GM23338 (cell line): ENCODE measurements around the gene TMEM242.

ENCODE experiments used
- CREB1 ChIP-seq: fragments of 250-450 bp; sonication (Bioruptor Pico); IDR thresholded peaks from 2 replicates; pipeline ENCODE4 v1.5.0; 2020; ENCODE audit warnings: low read depth, mild to moderate bottlenecking, moderate library complexity
- EZH2 ChIP-seq: fragments of 200-600 bp; sonication (generic); IDR thresholded peaks from one replicate; pipeline ENCODE4 v1.8.0; 2017; ENCODE audit warnings: antibody characterized with exemption, mild to moderate bottlenecking, low read depth; ENCODE audit not compliant: unreplicated experiment
- EZH2phosphoT487 ChIP-seq: fragments of 200-600 bp; sonication (generic); IDR thresholded peaks from one replicate; pipeline ENCODE4 v1.8.1; 2018; ENCODE audit warnings: antibody characterized with exemption; ENCODE audit not compliant: unreplicated experiment
- NANOG ChIP-seq: IDR thresholded peaks from 2 replicates; pipeline ENCODE4 v1.6.1; 2016; ENCODE audit warnings: antibody characterized with exemption, borderline replicate concordance
- POLR2AphosphoS5 ChIP-seq: IDR thresholded peaks from 2 replicates; pipeline ENCODE4 v1.6.1; 2016; ENCODE audit warnings: antibody characterized with exemption, low read depth
- REST ChIP-seq: IDR thresholded peaks from one replicate; pipeline ENCODE4 v1.6.1; 2018; ENCODE audit warnings: antibody characterized with exemption; ENCODE audit not compliant: unreplicated experiment
- ZNF331 ChIP-seq: fragments of 250-450 bp; sonication (Bioruptor Pico); IDR thresholded peaks from 2 replicates; pipeline ENCODE4 v1.5.0; 2020; ENCODE audit warnings: low read depth, mild to moderate bottlenecking, moderate library complexity
- TF ChIP-seq, protein P1 (sequence below), 2 experiments: fragments of 200-600 bp in 1 of 2; sonication (generic) in 1 of 2; conservative IDR thresholded peaks; 2 replicates each; pipeline versions ENCODE4 v1.5.1 to v1.6.1; 2016 to 2017; ENCODE audit warnings: antibody characterized with exemption in 2 of 2, low read depth in 2 of 2, mild to moderate bottlenecking in 2 of 2, moderate library complexity in 1 of 2
- TF ChIP-seq, protein P2 (sequence below): IDR thresholded peaks from 2 replicates; pipeline ENCODE4 v1.6.1; 2016; ENCODE audit warnings: antibody characterized with exemption

GRCh38 chr6:157300436-157300835, 22.9 kb downstream of the TMEM242 start:
- TF ChIP-seq, protein P1, sequence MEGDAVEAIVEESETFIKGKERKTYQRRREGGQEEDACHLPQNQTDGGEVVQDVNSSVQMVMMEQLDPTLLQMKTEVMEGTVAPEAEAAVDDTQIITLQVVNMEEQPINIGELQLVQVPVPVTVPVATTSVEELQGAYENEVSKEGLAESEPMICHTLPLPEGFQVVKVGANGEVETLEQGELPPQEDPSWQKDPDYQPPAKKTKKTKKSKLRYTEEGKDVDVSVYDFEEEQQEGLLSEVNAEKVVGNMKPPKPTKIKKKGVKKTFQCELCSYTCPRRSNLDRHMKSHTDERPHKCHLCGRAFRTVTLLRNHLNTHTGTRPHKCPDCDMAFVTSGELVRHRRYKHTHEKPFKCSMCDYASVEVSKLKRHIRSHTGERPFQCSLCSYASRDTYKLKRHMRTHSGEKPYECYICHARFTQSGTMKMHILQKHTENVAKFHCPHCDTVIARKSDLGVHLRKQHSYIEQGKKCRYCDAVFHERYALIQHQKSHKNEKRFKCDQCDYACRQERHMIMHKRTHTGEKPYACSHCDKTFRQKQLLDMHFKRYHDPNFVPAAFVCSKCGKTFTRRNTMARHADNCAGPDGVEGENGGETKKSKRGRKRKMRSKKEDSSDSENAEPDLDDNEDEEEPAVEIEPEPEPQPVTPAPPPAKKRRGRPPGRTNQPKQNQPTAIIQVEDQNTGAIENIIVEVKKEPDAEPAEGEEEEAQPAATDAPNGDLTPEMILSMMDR (conservative IDR thresholded peaks at IDR 0.05; ENCODE audit: low read depth in 2 of 2), result no peak
- TF ChIP-seq REST (no peak), EZH2 (no peak), POLR2AphosphoS5 (no peak), EZH2phosphoT487 (no peak), NANOG (no peak), ZNF331 (CRISPR knock-in tag) (no peak), CREB1 (CRISPR knock-in tag) (no peak)
- TF ChIP-seq, protein P2, sequence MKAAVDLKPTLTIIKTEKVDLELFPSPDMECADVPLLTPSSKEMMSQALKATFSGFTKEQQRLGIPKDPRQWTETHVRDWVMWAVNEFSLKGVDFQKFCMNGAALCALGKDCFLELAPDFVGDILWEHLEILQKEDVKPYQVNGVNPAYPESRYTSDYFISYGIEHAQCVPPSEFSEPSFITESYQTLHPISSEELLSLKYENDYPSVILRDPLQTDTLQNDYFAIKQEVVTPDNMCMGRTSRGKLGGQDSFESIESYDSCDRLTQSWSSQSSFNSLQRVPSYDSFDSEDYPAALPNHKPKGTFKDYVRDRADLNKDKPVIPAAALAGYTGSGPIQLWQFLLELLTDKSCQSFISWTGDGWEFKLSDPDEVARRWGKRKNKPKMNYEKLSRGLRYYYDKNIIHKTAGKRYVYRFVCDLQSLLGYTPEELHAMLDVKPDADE, result no peak
